22Rv1 (cell line): ENCODE data around the gene AK2.
"Not testable (repeated sequence)": the region's sequence is repeated elsewhere in the genome, so short reads cannot be mapped to it uniquely, and the experiment has no call there.

Experiments used
- CTCF ChIP-seq: fragments of 450-650 bp; IDR thresholded peaks from 2 replicates; pipeline ENCODE4 v1.5.1; 2017; ENCODE audit warnings: mild to moderate bottlenecking
- ZFX ChIP-seq: fragments of 450-650 bp; IDR thresholded peaks from 2 replicates; pipeline ENCODE4 v1.6.1; 2017; ENCODE audit warnings: antibody characterized with exemption, borderline replicate concordance

GRCh38 chr1:33068108-33068507 lies 31.4 kb upstream of the AK2 start:
- TF ChIP-seq CTCF, ZFX: not testable (repeated sequence)
